ENCODE measurements around the gene POC1A. TPM values are rescaled to one million over a fixed set of nuclear protein-coding genes. Genes with fewer than 3 reads are reported as not detected.

Gene POC1A
- total RNA-seq: 10.4 and 10.6 TPM in 2 replicates

GRCh38 chr3:52154135-52155094, at the start of gene POC1A:
Gene POC1A, minus strand, starts transcription at chr3:52154423. Its CDS starts 51 bp downstream, at chr3:52154372.

GRCh38 chr3:52197842-52198625, 43.8 kb upstream of the POC1A start, which contains the start of gene ALAS1:
Gene ALAS1, plus strand, starts transcription at chr3:52198160. Its CDS starts 1,082 bp downstream, at chr3:52199242.

GRCh38 chr3:52056521-52056967, 97.7 kb downstream of the POC1A start, which contains the start of gene DUSP7:
Gene DUSP7, minus strand, starts transcription at chr3:52056571. Its CDS starts 205 bp downstream, at chr3:52056366.

Other genes with a start within 250 kb of the POC1A start
- gene RRP9, start 212.5 kb downstream of the POC1A start, total RNA-seq: 26.7 and 30.0 TPM in 2 replicates
- 3.9 and 4.4 TPM in 2 replicates for gene PARP3, start 212.1 kb downstream of the POC1A start, total RNA-seq
- 0.23 TPM in 1 of 2 replicates, not detected in the other for gene GPR62, start 199.0 kb downstream of the POC1A start, total RNA-seq
- gene PCBP4, start 187.0 kb downstream of the POC1A start, total RNA-seq: 52.3 and 62.6 TPM in 2 replicates
- gene ABHD14B, start 180.4 kb downstream of the POC1A start, total RNA-seq: 31.7 and 41.3 TPM in 2 replicates
- 10.4 and 12.2 TPM in 2 replicates for gene ABHD14A, start 179.4 kb downstream of the POC1A start, total RNA-seq
- 109 and 115 TPM in 2 replicates for gene ACY1, start 170.9 kb downstream of the POC1A start, total RNA-seq
- 2,241 and 2,349 TPM in 2 replicates for gene RPL29, start 158.5 kb downstream of the POC1A start, total RNA-seq
- 66.7 and 107 TPM in 2 replicates for gene DUSP7, start 97.9 kb downstream of the POC1A start, total RNA-seq
- gene ALAS1, start 43.7 kb upstream of the POC1A start, total RNA-seq: 33.1 and 49.4 TPM in 2 replicates
- gene TLR9, start 71.2 kb upstream of the POC1A start, total RNA-seq: 0.07 TPM in 1 of 2 replicates, not detected in the other
- 84.2 and 93.4 TPM in 2 replicates for gene TWF2, start 84.7 kb upstream of the POC1A start, total RNA-seq
- gene PPM1M, start 91.3 kb upstream of the POC1A start, total RNA-seq: 0.65 and 0.99 TPM in 2 replicates
- gene WDR82, start 124.2 kb upstream of the POC1A start, total RNA-seq: 35.5 and 50.1 TPM in 2 replicates
- 5.4 and 7.2 TPM in 2 replicates for gene GLYCTK, start 133.4 kb upstream of the POC1A start, total RNA-seq
- gene DNAH1, start 161.9 kb upstream of the POC1A start, total RNA-seq: 0.42 and 0.46 TPM in 2 replicates

Measured in airway epithelial cell (primary cell).